Measurements from ENCODE around the gene SYT15. TPM values are rescaled to one million over a fixed set of nuclear protein-coding genes. Genes with fewer than 3 reads are reported as not detected.
"Not testable (repeated sequence)": the region's sequence is repeated elsewhere in the genome, so short reads cannot be mapped to it uniquely, and the experiment has no call there.

Gene SYT15
- total RNA-seq, 1 donor from 2014 or later = 1.8 TPM

DNA sequence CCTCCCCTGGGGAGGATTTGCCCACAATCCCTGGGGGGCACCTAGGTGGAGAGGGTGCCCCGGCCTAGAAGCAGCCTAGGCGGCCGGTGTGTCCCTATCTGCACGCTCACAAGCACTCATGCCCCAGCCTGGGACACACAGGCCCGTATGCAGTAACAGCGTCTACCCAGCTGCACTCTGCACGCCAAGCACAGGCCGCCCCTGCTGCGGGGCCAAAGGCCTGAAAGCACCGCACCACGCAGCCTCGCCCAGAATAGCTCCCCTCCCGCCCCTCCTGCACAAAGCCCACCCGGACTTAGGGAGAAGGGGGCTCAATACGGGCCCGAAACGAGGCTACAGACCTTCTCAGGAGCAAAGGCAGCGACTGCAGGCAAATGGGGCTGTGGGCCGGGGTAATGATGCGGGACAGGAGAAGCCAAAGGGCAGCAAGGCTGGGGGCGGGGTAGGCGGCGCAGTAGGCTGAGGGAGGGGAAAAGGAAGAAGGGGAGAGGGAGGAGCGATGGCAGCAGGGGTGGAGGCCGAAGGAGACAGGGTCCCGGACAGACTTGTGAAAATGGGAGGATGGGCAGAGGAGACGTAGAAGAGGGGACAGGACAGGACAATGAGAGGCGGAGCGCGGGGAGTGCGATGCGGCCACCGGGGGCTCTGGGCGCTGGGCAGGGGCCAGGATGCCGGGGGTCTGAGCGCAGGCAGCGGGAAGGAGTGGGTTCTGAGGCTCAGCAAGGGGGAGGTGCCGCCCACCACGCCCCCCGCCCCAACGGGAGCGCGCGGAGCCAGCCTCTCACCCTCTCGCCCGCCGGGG is 23.0 kb upstream of the SYT15 start:
- intact Hi-C loops (cut with micrococcal nuclease) = no loop called here

DNA sequence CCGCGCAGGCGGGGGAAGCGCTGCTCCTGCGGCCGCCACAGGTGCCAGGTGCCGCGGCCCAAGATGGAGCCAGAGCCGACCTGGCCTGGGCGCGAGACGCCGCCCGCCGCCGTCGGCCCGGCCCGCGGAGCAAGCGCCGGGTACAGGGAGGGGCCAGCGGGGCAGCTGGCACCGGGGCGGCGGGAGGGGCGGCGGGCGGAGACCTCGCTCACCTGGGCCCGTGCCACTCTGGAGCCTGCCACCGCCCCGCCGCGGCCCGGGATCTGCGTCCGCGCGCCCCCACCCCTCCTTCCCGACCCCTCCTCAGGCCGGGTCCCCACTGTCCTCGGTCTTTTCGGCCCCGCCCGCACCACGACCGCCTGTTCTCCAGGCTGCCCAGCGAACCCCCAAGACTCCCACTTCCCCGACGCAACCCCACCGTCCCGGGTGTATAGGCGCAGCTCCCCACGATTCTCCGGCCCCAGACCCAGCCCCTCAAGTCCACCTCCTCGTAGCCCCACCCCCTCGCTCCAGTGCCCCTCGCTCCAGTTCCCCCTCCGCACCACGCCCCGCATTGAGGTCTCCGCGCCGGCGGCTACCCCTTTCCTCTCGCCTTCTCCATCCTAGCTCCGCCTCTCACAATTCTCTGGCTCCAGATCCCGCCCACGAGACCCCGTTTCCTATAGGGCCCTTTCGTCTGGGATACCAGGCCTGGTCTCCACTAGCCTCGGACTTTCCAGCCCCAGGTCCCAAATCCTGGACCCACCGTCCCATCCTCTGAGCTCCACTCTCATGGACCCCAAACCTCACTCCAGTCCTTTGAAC is 22.2 kb upstream of the SYT15 start, which contains the start of gene GPRIN2:
Gene GPRIN2, minus strand, starts transcription at position 144 of the 804 bp plus-strand sequence. CDS start 5,922 bp downstream, outside the sequence.
- intact Hi-C loops (cut with micrococcal nuclease) = no loop called here

DNA sequence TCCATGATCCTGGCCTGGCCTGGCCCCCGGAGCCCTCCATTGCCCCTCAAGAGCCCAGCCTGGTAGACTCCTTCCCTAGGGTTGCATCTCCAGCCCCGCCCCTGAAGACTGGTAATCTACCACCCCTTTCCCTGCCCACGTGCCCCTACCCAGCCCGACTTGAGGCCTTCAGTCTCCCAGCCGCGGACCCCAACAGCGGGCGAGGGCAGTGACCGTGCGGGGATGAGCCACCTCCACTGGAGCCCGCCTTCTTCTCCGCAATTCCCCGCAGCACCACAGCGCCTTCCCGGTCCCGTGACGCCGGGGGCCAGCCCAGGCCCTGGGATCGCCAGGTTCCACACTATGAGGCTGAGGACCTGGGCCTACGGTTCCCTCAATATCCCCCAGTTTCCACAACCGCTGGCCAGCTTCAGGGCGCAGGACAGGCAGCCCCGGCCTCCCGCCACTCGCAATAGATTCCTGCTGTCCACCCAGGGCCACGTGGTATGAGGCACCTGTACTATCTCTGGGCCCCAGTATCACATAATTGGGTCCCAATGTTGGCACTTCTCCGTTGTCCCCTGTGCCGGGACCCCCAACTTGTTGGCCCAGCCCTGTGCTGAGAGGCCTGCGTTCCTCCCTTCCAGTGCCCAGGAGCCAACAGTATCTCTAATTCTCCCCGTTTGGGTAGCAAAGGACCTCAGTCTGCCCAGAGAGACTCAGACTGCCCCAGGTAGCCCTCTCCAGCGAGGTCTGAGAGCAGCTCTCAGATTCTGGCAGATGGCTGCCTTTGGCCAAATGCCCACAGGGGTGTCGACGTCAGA is 21.4 kb upstream of the SYT15 start:
- intact Hi-C loops (cut with micrococcal nuclease) = no loop called here

DNA sequence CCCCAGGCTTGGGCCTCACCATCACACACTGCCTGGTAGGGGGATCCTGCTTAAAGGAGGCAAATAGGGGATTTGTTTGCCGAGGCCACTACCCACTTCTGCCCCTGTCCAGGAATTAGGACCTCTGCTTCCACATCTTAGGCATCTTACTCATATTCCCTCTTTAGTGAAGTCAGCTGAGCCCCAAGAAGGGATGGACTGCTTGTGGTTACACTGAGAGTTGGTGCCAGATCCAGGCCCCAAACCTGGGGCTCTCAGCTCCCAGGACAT is 20.9 kb upstream of the SYT15 start:
- intact Hi-C loops (cut with micrococcal nuclease) = no loop called here

DNA sequence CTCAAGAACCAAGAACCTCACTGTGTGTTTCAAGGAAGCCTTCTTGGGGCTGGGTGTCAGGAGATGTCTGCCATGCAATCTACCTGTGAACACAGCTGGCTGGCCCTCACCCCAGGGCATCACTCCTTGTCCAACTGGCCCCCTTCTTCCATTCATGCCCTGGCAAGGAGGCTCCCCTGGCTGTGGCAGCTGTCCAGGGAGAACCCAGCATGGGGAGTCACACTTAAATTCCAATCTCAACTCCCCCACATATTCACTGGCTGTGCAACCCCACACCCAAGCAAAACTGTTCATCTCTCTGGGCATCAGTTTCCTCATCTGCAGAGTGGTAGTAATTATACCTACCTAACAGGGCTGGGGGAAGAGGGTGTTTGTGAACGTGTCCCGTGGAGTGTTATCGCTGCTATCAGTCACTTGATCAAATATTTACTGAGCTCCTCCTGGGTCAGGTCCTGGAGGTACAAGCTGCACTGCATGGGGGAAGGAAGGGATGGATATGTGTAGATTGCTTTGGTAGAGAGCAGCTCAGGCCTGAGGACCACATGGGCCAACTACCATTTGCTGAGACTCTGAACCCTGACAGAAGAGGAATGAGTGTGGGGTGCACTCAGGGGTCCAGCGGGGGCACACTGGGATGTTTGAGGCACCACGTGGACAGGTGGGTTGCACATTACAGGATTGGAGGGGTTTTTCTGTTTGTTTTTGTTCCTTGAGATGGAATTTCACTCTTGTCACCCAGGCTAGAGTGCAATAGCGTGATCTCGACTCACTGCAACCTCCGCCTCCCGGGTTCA is 20.3 kb upstream of the SYT15 start:
- intact Hi-C loops (cut with micrococcal nuclease) = no loop called here

DNA sequence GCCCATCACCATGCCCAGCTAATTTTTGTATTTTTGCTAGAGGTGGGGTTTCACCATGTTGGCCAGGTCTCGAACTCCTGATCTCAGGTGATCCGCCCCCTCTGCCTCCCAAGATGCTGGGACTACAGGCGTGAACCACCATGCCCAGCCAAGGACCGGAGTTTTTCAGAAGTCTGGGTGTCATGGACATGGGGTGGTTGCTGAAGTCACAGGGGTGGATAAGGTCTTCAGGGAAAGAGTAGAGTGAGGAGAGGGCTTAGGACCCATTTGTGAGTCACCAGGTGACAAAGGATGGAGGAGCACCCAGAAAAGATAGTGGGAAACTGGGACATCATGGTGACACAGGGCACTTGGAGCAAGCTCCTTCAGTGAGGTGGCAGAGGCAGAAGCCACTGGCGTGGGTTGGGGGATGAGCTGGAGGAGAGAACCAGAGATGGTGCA is 19.7 kb upstream of the SYT15 start:
- intact Hi-C loops (cut with micrococcal nuclease) = no loop called here

DNA sequence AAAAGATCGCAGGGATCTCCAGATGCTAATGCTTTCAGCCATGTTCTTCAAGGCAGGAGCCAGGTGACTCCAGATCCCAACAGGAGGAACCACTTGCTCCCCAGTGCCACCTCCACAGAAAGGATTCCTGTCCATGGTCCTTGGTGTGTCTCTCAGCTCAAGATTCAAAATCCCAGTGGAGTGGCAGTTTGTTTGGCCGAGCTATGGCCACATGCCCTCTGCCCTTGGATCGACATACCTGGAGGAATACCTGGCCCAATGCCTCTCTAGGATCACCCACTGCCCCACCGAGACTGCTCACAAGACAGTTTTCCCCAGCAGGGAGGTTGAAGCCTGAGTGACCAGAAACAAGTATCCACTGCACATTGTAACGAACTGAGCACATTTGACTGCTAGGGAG is 18.5 kb upstream of the SYT15 start:
- intact Hi-C loops (cut with micrococcal nuclease) = no loop called here

DNA sequence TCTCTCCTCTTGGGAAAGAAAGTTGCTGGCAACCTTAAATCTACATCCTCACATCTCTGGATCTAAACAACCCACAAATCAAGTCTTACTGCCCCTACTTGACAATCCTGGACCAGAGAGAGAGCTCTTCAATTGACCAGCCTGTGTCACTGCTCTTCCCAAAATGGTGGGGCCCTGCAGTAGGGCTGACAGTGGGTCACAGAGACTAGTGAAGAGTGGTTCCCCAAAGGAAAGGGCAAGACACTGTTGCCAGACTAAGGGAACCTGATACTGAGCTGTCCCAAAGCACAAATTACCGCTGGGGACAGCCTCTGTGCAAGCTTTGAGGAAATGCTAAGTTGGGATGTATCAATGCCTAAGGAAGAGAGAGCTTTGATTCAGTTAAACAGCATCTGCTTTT is 18.0 kb upstream of the SYT15 start:
- intact Hi-C loops (cut with micrococcal nuclease) = no loop called here

DNA sequence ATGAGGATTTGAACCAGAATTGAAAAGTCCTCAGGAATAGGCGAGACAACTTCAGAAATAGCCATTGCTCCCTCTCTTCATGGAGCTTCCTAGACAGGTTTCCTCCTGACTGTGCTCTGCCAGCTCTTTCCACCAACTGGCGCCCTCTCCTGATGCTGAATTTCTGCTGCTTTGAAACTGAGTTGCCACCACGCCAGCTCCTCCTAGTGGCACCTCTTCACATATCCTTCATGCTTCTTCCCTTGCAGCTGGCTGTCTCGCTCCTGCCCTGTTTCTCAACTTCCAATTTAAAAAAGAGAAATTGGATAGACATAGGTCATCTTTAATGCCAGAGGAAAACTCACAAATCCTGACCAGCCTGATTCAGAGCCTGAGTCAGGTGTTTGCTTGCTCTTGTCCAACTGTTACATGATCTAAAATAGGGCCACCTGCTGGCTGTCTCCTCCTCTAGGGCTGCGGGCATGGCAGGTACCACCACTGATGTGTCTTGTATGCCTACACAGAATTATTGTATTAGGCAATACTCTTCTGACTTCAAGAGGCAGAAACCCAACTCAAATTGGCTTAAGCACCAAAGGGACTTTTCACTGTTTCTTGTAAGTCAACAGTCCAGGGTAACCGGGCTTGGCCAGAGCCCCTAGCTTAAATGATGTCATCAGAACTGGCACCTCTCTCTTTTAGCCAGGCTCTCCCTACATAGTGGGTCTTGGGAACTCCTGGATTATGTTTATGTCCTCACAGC is 13.2 kb upstream of the SYT15 start:
- intact Hi-C loops (cut with micrococcal nuclease) = not testable (repeated sequence)

DNA sequence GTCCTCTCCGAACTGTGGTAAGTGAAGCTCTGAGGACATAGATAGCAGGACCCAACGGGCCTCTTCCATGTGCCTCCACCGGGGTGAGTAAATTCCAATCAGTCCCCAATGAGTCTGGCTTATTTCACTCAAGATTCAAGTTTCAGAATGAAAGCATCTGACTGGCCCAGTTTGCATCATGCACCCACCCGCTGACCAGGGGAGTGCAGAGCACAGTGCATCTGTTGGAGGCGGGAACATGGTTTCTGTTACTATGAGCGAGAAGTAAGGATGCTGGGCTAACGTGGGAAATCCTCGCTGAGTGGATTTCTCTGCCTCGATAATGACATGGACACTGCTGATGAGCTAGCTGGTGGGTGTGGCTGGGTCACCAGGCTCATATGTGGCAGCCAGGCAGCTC is 11.8 kb upstream of the SYT15 start:
- intact Hi-C loops (cut with micrococcal nuclease) = not testable (repeated sequence)

DNA sequence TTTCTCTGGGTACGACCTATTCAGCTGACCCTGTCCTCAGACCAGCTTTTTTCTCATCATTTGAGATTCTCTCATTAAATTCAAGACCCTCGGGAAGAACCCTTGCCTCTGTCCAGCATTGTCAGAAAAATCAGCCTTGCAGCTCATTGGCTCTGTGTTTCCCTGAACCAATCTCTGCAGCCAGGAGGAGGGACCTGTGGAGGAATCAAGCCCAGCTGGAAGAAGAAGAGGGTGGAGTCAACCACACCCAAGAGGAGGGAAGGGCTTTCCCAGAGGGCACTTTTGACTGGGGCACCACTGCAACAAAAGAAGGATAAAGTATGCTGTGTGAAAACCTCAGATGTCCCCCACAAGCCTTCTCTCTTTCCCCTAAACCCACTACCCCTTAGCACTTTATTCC is 8.3 kb upstream of the SYT15 start:
- intact Hi-C loops (cut with micrococcal nuclease) = not testable (repeated sequence)

DNA sequence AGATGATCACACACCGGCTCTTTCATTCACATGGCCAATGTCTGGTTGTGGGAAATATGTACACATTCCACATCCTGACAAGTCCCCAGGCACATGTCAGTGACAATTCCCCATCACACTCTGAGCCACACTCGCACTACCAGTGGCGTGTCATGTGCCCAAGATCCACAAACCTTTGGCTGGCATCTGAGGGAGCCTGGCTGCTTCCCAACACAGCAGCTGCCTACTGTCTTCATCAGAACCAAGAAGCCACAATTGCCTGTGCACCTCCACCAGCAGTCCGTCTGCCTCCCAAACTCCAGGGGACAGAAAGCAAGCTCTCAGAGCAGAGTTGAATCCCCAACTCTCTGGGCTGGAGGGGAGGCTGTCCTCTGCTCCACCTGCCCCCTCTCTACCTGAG is 6.2 kb upstream of the SYT15 start:
- intact Hi-C loops (cut with micrococcal nuclease) = not testable (repeated sequence)

DNA sequence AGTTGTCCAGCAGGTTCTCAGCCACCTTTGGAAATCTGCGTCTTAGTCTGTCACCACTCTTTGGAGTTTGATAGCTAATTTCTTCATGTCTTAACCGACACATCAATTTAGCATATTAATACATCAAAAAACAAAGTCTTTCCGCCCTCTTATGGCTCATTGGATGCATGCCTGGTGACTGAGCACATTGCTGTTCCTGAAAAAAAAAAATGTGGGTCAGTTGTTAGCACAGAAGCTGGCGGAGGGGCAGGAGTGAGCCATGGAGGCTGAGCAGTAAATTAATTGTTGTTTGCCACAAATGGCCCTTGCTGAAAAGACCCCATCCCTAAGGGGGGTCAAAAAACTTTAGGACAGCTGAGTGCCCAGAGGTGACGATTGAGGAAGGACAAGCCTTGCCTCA is 5.6 kb upstream of the SYT15 start:
- intact Hi-C loops (cut with micrococcal nuclease) = not testable (repeated sequence)

DNA sequence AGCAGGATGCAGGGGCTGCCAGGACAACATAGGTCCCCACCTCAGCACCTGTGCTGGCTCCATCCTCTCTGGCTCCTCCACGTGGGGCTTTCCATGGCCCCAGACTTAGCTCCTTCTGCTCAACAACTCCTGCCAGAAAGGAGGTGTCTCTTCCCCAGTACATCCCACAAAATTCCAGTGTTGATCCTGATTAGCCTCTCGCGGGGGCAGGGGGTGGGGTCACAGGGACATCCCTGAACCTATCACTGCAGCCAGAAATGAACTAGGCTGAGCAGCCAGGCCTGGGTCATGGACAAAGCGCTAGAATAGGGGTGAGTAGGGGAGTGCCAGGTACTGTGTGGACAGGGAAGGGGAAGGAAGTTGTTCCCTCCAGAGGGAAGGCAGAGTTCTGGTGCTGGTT is 5.0 kb upstream of the SYT15 start:
- intact Hi-C loops (cut with micrococcal nuclease) = not testable (repeated sequence)

DNA sequence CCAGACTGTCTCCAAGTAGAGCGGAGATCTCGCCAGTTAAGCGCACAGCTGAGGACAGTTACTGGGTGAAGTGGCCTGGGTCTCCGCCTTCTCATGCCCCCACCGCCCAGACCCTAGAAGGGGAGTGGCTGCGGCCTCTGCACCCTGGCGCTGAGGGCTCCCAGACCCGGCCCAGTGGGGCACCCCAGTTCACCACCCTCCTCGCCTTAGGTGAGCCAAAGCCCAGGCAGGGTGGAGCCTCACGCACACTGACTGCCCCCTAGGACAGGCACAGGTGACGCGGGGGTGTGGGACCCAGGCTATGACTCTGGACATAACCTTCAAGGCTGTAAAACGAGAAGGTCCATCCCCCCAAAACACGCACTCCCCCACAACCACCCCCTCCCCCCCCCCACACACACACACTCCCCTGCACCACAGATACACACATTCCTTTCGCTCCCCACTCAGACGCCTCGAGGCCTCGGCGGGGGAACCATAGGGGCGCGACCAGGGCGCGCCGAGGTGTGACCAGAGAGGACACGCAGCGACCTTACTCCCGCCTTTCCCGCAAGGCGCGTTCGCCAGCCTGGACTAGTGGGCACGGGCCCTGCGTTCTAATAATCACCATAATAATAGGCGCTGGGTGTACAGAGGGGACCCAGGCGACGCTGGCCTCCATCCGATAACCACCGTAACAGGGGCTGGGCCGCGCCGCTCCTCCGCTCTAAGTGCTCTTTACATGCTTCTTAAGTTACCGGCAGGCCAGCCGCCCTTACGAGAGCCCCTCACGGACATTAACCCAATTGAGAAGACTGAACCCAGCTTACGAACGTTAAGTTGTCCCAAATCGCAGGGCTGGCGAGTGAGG is 1.1 kb upstream of the SYT15 start:
- intact Hi-C loops (cut with micrococcal nuclease) = not testable (repeated sequence)

DNA sequence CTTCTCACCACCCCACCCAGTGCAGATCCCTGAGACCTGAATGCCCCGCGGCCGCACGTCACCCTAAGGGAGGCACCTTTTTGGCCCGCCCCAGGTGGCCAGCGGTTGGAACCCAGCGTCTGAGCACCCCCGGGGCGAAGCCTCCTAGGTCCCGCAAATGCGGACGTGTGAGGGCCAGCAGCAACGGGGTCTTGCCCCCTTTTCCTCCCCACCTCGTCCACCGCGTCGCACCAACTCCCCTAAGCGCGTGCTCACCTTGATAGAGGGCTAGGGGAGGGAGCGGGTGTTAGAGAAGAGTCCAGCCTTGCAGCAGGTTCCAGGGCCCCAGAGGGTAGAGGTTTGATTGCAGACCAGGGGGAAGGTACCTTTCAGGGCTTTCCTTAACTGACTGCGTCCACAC is 450 bp downstream of the SYT15 start:
- intact Hi-C loops (cut with micrococcal nuclease) = not testable (repeated sequence)

DNA sequence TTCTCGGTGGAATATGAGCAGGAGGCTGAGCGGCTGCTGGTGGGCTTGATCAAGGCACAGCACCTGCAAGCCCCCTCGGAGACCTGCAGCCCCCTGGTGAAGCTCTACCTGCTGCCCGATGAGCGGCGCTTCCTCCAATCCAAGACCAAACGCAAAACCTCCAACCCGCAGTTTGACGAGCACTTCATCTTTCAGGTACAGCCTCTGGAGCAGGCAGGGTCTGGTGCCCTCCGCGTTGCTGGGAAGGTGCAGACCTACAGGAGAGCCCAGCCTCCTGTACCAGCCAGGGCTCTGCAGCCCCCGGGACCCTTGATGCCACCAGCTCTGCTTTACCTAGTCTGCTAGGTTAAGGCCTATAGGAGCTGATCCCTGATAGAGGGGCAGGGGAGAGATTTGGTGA is 3.1 kb downstream of the SYT15 start:
- intact Hi-C loops (cut with micrococcal nuclease) = not testable (repeated sequence)

DNA sequence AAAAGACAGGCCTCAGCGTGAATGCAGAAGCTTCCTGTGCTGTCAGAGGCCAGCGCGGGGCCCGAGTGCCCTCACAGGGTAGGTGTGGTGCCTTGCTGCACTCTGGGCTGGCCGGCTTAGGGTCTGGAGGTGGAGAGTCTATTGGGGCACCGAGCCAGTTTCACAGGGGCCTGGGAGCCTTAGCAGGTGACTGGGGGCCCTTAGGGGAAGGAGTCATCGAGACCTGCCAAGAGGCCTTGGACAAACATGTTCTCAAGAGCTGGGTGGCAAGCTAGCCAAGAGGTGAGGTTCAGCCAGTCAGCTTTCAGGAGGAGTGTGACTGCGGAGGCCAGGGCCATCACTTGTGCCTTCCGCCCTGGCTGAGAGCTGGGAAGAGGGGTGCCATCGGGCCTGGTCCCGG is 3.6 kb downstream of the SYT15 start:
- intact Hi-C loops (cut with micrococcal nuclease) = not testable (repeated sequence)

DNA sequence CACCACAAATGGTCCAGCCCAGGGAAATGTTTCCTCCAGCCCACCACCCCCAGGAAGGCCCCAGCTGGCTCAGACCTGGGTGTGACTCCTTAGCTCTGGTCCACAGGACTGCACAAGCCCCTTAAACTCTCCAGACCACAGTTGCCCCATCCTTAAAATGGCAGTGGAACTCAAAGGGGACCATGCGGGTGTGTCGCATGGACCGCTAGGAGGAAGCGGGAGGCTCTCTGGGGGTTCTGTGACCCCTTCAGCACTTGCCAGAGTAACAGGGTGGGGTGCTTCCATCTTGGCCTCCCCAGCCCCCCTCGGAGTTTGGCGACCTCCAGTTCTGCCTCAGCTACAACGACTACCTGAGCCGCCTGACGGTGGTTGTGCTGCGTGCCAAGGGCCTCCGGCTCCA is 5.3 kb downstream of the SYT15 start:
- intact Hi-C loops (cut with micrococcal nuclease) = not testable (repeated sequence)

All from T-helper 1 cell treated with Interleukin-12 subunit alpha and Interleukin-12 subunit beta and Interleukin-4 antibody, amounts not matched to agents 30 ng/mL and 1 ng/mL, for 36 hours (primary cell).